Breast epithelium (tissue), 3 donors: ENCODE results near the gene CXCR5.

Source experiments
- CTCF ChIP-seq, 3 donors: fragments of 450-650 bp; IDR thresholded peaks; one replicate each; pipeline ENCODE4 v1.5.1; 2016 to 2017; ENCODE audit warnings: antibody characterized with exemption in 3 of 3, mild to moderate bottlenecking in 3 of 3, moderate library complexity in 3 of 3
- POLR2A ChIP-seq: fragments of 450-650 bp; IDR thresholded peaks from one replicate; pipeline ENCODE4 v1.6.1; 2016; ENCODE audit warnings: antibody characterized with exemption, mild to moderate bottlenecking, moderate library complexity

GRCh38 chr11:118914178-118914918 is 30.7 kb downstream of the CXCR5 start:
- TF ChIP-seq POLR2A (no peak), CTCF (IDR thresholded peaks at IDR 0.05) (no peak)
